Liver (tissue), 9 donors: Measurements from ENCODE around the gene PCYOX1L. TPM values are rescaled to one million over a fixed set of nuclear protein-coding genes. Genes with fewer than 3 reads are reported as not detected.

Experiments used
- DNase-seq: peaks from one replicate; pipeline ENCODE4 v3.0.0-alpha.2; 2017; ENCODE audit warnings: low spot score
- H3K27ac ChIP-seq, 2 donors: one replicate each; pipeline ENCODE4 v1.7.0; 2013; ENCODE audit warnings: inconsistent platforms in 2 of 2, low read length in 2 of 2, control low read depth in 1 of 2, low read depth in 1 of 2, mild to moderate bottlenecking in 1 of 2
- H3K27me3 ChIP-seq, 4 donors: one replicate each; pipeline versions ENCODE4 v1.6.1 to v1.7.0; 2013; ENCODE audit warnings: low read length in 3 of 4, inconsistent platforms in 1 of 4, mild to moderate bottlenecking in 1 of 4, moderate library complexity in 1 of 4; ENCODE audit not compliant: control insufficient read depth in 4 of 4, insufficient read depth in 4 of 4
- H3K36me3 ChIP-seq, 4 donors: one replicate each; pipeline versions ENCODE4 v1.6.1 to v1.7.0; 2013; ENCODE audit warnings: low read length in 3 of 4, mild to moderate bottlenecking in 3 of 4, low read depth in 1 of 4, moderate library complexity in 1 of 4; ENCODE audit not compliant: control insufficient read depth in 4 of 4, insufficient read depth in 3 of 4
- H3K4me1 ChIP-seq, 4 donors: one replicate each; pipeline versions ENCODE4 v1.6.1 to v1.7.0; 2013; ENCODE audit warnings: low read length in 3 of 4, mild to moderate bottlenecking in 3 of 4, moderate library complexity in 1 of 4; ENCODE audit not compliant: control insufficient read depth in 4 of 4, insufficient read depth in 4 of 4
- H3K4me3 ChIP-seq, 3 donors: one replicate each; pipeline versions ENCODE4 v1.6.1 to v1.7.0; 2013; ENCODE audit warnings: low read length in 3 of 3, control low read depth in 1 of 3, low read depth in 1 of 3, mild to moderate bottlenecking in 1 of 3
- H3K9ac ChIP-seq, 2 donors: one replicate each; pipeline ENCODE4 v1.7.0; 2013; ENCODE audit warnings: low read length in 2 of 2, mild to moderate bottlenecking in 2 of 2, moderate library complexity in 2 of 2, control low read depth in 1 of 2, low read depth in 1 of 2
- H3K9me3 ChIP-seq, 4 donors: one replicate each; pipeline versions ENCODE4 v1.6.1 to v1.7.0; 2013; ENCODE audit warnings: low read length in 3 of 4; ENCODE audit not compliant: control insufficient read depth in 4 of 4
- ATF3 ChIP-seq: IDR thresholded peaks from 2 replicates; pipeline ENCODE4 v1.6.1; 2016; ENCODE audit warnings: antibody characterized with exemption
- EGR1 ChIP-seq, 2 donors: IDR thresholded peaks; 2 replicates each; pipeline ENCODE4 v1.6.1; 2016 to 2018; ENCODE audit warnings: antibody characterized with exemption in 2 of 2, low read depth in 2 of 2
- FOXA1 ChIP-seq: IDR thresholded peaks from 2 replicates; pipeline ENCODE4 v1.6.1; 2016; ENCODE audit warnings: antibody characterized with exemption
- FOXA2 ChIP-seq: IDR thresholded peaks from 2 replicates; pipeline ENCODE4 v1.6.1; 2016; ENCODE audit warnings: antibody characterized with exemption
- GABPA ChIP-seq, 2 donors: IDR thresholded peaks in 1 of 2; conservative IDR thresholded peaks in 1 of 2; 2 replicates each; pipeline ENCODE4 v1.6.1; 2016; ENCODE audit warnings: antibody characterized with exemption in 2 of 2, mild to moderate bottlenecking in 1 of 2, moderate library complexity in 1 of 2
- HNF4A ChIP-seq, 2 donors: conservative IDR thresholded peaks; 2 replicates each; pipeline ENCODE4 v1.6.1; 2016; ENCODE audit warnings: antibody characterized with exemption in 2 of 2, mild to moderate bottlenecking in 2 of 2
- HNF4G ChIP-seq: IDR thresholded peaks from 2 replicates; pipeline ENCODE4 v1.6.1; 2016; ENCODE audit warnings: antibody characterized with exemption
- JUND ChIP-seq, 2 donors: IDR thresholded peaks; 2 replicates each; pipeline ENCODE4 v1.6.1; 2016; ENCODE audit warnings: antibody characterized with exemption in 2 of 2
- MAX ChIP-seq: IDR thresholded peaks from 2 replicates; pipeline ENCODE4 v1.6.1; 2016; ENCODE audit warnings: antibody characterized with exemption
- RXRA ChIP-seq, 2 donors: IDR thresholded peaks; 2 replicates each; pipeline ENCODE4 v1.6.1; 2017 to 2018; ENCODE audit warnings: antibody characterized with exemption in 2 of 2, mild to moderate bottlenecking in 1 of 2
- TAF1 ChIP-seq: conservative IDR thresholded peaks from 2 replicates; pipeline ENCODE4 v1.6.1; 2016; ENCODE audit warnings: antibody characterized with exemption, mild to moderate bottlenecking
- YY1 ChIP-seq: IDR thresholded peaks from 2 replicates; pipeline ENCODE4 v1.6.1; 2016; ENCODE audit warnings: antibody characterized with exemption, mild to moderate bottlenecking
- WGBS: extraction: QIAGEN DNeasy Blood & Tissue Kit; methylation state at CpG from one replicate; pipeline ENCODE4 v1.1.7; 2013; 5-methylcytosine and 5-hydroxymethylcytosine counted together
- polyA plus RNA-seq, 2 donors: library from polyadenylated mRNA; stranded (reverse) in 1 of 2; unstranded in 1 of 2; fragments of 200-250 nt in 1 of 2; fragments of >200 nt in 1 of 2; fragmentation: Nextera tagmentation in 1 of 2; extraction: Ambion mirVana in 1 of 2; gene quantifications; one replicate each; pipeline versions ENCODE4 v1.2.1 to v1.2.3, GENCODE V29; 2013 to 2015
- total RNA-seq, 2 donors: library from RNA; depleted of rRNA; stranded (reverse); fragments of >200 nt; gene quantifications; one replicate each; pipeline ENCODE4 v1.2.3, GENCODE V29; 2014
- TF ChIP-seq, protein P1 (sequence below): IDR thresholded peaks from 2 replicates; pipeline ENCODE4 v1.6.1; 2016; ENCODE audit warnings: antibody characterized with exemption
- TF ChIP-seq, protein P2 (sequence below): fragments of 150-350 bp; IDR thresholded peaks from 2 replicates; pipeline ENCODE4 v1.5.1; 2017; ENCODE audit warnings: improper control_type of control experiment, low read depth, low read length; ENCODE audit not compliant: missing input control
- donor health status: healthy.
- donor health status: healthy.
- donor health status: healthy.
- donor health status: healthy.
- donor health status: healthy.

Gene PCYOX1L
- total and polyA plus RNA-seq, 4 donors: 0.47 to 4.4 (median 1.1) TPM

DNA sequence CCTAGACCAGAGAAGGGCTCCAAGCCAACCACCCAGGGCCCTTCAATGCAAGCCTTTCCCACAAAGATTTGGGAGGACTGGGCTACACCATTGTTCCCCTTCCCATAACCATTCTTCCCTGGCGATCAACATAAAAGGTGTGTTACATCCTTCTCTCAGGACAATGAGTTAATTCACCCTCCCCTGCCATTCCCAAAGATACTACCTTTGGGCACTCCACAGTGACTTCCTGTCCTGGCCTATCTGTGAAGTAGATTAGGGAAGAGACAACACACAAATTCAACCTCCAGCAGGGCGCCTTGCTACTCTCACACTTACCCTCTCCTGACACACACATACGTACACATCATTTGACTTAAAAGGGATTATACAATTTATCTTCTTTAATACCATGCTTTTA is 44.4 kb downstream of the PCYOX1L start:
- TF ChIP-seq HNF4A (conservative IDR thresholded peaks at IDR 0.05): no peak
- Histone ChIP-seq H3K4me1 (no peaks in the 10 kb centered on the region), H3K36me3 (no peaks in the 10 kb centered on the region), H3K27me3 (no peaks in the 10 kb centered on the region), H3K4me3 (no peak overlapping the region), H3K9ac (no peak overlapping the region), H3K9me3 (no peaks in the 10 kb centered on the region), H3K27ac (no peak overlapping the region)
- WGBS: 97% methylated on average over 3 of the region's 3 CpGs
- DNase-seq: no peak

GRCh38 chr5:149403923-149404745 is 46.3 kb downstream of the PCYOX1L start:
- TF ChIP-seq JUND (IDR thresholded peaks at IDR 0.05) (no peak), GABPA (IDR thresholded peaks at IDR 0.05 in 1 of 2, conservative IDR thresholded peaks at IDR 0.05 in 1 of 2) (no peak), RXRA (IDR thresholded peaks at IDR 0.05) (no peak), FOXA1 (no peak), MAX (no peak), ATF3 (no peak), HNF4A (conservative IDR thresholded peaks at IDR 0.05) (no peak), YY1 (no peak), FOXA2 (no peak), HNF4G (no peak), TAF1 (no peak), EGR1 (IDR thresholded peaks at IDR 0.05; ENCODE audit: low read depth in 2 of 2) (no peak)
- TF ChIP-seq, protein P1, sequence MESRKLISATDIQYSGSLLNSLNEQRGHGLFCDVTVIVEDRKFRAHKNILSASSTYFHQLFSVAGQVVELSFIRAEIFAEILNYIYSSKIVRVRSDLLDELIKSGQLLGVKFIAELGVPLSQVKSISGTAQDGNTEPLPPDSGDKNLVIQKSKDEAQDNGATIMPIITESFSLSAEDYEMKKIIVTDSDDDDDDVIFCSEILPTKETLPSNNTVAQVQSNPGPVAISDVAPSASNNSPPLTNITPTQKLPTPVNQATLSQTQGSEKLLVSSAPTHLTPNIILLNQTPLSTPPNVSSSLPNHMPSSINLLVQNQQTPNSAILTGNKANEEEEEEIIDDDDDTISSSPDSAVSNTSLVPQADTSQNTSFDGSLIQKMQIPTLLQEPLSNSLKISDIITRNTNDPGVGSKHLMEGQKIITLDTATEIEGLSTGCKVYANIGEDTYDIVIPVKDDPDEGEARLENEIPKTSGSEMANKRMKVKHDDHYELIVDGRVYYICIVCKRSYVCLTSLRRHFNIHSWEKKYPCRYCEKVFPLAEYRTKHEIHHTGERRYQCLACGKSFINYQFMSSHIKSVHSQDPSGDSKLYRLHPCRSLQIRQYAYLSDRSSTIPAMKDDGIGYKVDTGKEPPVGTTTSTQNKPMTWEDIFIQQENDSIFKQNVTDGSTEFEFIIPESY: no peak
- TF ChIP-seq, protein P2, sequence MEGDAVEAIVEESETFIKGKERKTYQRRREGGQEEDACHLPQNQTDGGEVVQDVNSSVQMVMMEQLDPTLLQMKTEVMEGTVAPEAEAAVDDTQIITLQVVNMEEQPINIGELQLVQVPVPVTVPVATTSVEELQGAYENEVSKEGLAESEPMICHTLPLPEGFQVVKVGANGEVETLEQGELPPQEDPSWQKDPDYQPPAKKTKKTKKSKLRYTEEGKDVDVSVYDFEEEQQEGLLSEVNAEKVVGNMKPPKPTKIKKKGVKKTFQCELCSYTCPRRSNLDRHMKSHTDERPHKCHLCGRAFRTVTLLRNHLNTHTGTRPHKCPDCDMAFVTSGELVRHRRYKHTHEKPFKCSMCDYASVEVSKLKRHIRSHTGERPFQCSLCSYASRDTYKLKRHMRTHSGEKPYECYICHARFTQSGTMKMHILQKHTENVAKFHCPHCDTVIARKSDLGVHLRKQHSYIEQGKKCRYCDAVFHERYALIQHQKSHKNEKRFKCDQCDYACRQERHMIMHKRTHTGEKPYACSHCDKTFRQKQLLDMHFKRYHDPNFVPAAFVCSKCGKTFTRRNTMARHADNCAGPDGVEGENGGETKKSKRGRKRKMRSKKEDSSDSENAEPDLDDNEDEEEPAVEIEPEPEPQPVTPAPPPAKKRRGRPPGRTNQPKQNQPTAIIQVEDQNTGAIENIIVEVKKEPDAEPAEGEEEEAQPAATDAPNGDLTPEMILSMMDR: no peak
- H3K9ac ChIP-seq: no peak overlapping the region
- no peaks in the 10 kb centered on the region for H3K9me3 ChIP-seq
- no peak overlapping the region for H3K4me3 ChIP-seq
- no peak for DNase-seq
- H3K27me3 ChIP-seq: peaks cover 0 to 4% (median 0%) of the 10 kb centered on the region in 4 donors
- peak overlapping the region in 1 of 2 donors; percentile 31 for H3K27ac ChIP-seq
- H3K4me1 ChIP-seq: no peaks in the 10 kb centered on the region
- WGBS: 83% methylated on average over 15 of the region's 15 CpGs
- no peaks in the 10 kb centered on the region for H3K36me3 ChIP-seq
